Vagina (tissue), 2 donors: ENCODE measurements around the gene TRDN.

Experiments used
- CTCF ChIP-seq, 3 experiments: fragments of 450-650 bp in 2 of 3; fragments of 200-600 bp in 1 of 3; sonication (generic) in 1 of 3; IDR thresholded peaks; one replicate each; pipeline ENCODE4 v1.5.1; 2017 to 2019; ENCODE audit warnings: antibody characterized with exemption in 3 of 3, mild to moderate bottlenecking in 2 of 3, moderate library complexity in 2 of 3
- POLR2AphosphoS5 ChIP-seq, 2 donors: sonication (generic); formaldehyde crosslinking; IDR thresholded peaks; one replicate each; pipeline ENCODE4 v1.9.0; 2017; ENCODE audit warnings: antibody characterized with exemption in 2 of 2, mild to moderate bottlenecking in 2 of 2, low read depth in 1 of 2; ENCODE audit not compliant: insufficient read depth in 1 of 2

- TF ChIP-seq CTCF (IDR thresholded peaks at IDR 0.05) (no peak), POLR2AphosphoS5 (IDR thresholded peaks at IDR 0.05; ENCODE audit: insufficient read depth in 1 of 2, low read depth in 1 of 2) (no peak)
Measured at GRCh38 chr6:123509112-123509511, 127.6 kb downstream of the TRDN start.
